ENCODE data around the gene OR1N2.
"Not testable (repeated sequence)": the region's sequence is repeated elsewhere in the genome, so short reads cannot be mapped to it uniquely, and the experiment has no call there.

The OR1N2 gene

GRCh38 chr9:122552812-122553211, at the start of gene OR1N2:
Gene OR1N2 (plus strand): TSS chr9:122553112. CDS start chr9:122553212, 100 bp downstream.
- no peak for FAIRE-seq
- no peak for DNase-seq (ENCODE audit: insufficient read length, low spot score)

DNA sequence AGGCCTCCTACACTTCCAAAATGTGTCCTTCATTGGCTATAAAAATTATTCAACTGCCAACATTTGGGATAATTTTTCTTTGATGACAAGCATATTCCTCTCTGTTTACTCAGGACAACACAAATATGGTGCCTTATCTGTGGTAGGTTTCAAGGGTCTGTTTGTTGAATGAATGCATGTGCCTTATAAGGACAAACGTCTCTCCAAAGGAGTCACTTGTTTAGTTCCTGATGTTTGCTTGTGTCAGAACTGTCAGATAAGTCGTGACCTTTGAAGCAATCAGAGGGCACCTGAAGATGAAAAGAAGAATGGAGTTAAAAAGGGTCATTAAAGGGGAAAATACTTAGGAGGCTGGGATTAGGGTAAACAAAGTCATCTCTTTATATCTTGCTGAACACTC, 45.9 kb upstream of the OR1N2 start:
- DNase-seq (ENCODE audit: insufficient read length, low spot score) (no peak), FAIRE-seq (no peak)

GRCh38 chr9:122510502-122510901, 42.4 kb upstream of the OR1N2 start, which contains the start of gene OR1J2:
Gene OR1J2 (plus strand): TSS chr9:122510802. CDS start chr9:122510802, 0 bp downstream.
- DNase-seq (ENCODE audit: insufficient read length, low spot score): no peak
- FAIRE-seq: no peak

DNA sequence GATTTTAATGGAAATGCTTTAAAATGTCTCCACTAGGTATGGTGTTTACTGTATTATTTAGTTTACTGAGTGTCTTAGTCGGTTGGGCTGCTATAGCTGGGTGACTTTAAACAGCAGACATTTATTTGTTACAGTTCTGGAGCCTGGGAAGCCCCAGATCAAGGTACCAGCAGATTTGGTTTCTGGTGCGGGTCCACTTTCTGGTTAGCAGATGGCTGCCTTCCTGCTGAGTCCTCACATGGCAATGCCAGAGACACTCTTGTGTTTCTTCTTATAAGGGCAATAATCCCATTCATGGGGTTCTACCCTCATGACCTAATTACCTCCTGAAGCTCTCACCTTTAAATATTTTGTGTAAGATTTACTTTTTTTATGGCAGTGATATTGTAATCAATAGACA, 34.7 kb upstream of the OR1N2 start:
- DNase-seq (ENCODE audit: insufficient read length, low spot score) (no peak), FAIRE-seq (no peak)

DNA sequence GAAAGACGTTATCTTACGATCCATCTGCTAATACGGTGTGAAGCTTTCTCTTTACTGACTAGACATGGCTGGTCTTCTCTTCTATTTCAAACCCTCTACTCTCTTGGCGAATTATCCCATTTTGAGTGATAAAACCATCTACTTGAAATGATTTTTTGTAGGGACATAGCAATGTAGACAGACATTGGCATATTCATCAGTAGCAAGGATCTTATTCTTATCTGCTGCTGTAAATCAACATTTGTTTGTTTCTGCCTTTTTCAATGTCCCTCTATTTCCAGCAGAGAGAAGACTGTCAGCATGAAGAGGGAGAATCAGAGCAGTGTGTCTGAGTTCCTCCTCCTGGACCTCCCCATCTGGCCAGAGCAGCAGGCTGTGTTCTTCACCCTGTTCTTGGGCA, 34.1 kb upstream of the OR1N2 start, which contains the start of gene OR1J4:
OR1J4 (plus strand) TSS at position 301 of the 400 bp plus-strand sequence; CDS start at position 301, 0 bp downstream.
- FAIRE-seq: no peak
- no peak for DNase-seq (ENCODE audit: insufficient read length, low spot score)

DNA sequence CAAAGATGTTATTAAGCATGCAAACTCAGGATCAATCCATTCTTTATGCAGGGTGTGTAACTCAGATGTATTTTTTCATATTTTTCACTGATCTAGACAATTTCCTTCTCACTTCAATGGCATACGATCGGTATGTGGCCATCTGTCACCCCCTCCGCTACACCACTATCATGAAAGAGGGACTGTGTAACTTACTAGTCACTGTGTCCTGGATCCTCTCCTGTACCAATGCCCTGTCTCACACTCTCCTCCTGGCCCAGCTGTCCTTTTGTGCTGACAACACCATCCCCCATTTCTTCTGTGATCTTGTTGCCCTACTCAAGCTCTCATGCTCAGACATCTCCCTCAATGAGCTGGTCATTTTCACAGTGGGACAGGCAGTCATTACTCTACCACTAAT, 33.5 kb upstream of the OR1N2 start:
- DNase-seq (ENCODE audit: insufficient read length, low spot score) (no peak), FAIRE-seq (no peak)

DNA sequence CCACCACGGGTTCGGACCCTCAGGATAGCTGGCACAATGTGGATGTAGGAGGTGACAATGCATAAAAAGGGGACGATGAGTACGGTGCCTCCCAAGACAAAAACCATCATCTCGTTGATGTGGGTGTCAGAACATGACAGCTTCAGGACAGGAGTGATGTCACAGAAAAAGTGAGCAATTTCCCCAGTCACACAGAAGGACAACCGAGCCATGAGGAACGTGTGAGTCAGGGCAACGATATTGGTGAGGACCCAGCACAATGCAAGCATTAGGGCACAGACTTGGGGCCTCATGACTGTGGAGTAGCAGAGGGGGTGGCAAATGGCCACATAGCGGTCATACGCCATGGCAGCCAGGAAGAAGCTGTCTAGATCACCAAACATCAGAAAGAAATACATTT, 26.3 kb upstream of the OR1N2 start:
- no peak for DNase-seq (ENCODE audit: insufficient read length, low spot score)
- no peak for FAIRE-seq

GRCh38 chr9:122527193-122527592, 25.7 kb upstream of the OR1N2 start, which contains the start of gene OR1N1:
Gene OR1N1 (minus strand): TSS chr9:122527293. CDS start chr9:122527293, 0 bp downstream.
- no peak for FAIRE-seq

DNA sequence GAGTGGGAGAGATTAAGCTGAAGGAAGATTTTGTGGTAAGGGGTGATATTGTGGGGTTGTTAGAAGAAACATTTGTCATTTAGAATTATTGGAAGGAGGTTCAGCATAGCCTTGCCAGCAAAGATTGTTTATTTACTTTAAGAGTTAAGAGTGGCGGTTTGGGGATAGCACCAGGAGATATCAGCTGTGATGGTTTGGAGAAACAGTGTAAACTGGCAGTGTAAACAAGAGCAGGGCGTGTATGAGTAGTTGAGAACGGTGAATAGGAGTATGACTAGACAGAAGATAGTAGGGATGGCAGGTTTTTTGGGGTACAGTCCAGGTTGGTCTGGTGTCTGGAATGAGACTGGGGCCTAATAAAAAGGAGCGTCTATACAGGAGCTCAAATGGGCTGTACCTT, 21.8 kb upstream of the OR1N2 start:
- DNase-seq (ENCODE audit: insufficient read length, low spot score); FAIRE-seq: not testable (repeated sequence)

More at GRCh38 chr9:122527193-122527592, 25.7 kb upstream of the OR1N2 start, which contains the start of gene OR1N1:
- DNase-seq (ENCODE audit: insufficient read length, low spot score): no peak

DNA sequence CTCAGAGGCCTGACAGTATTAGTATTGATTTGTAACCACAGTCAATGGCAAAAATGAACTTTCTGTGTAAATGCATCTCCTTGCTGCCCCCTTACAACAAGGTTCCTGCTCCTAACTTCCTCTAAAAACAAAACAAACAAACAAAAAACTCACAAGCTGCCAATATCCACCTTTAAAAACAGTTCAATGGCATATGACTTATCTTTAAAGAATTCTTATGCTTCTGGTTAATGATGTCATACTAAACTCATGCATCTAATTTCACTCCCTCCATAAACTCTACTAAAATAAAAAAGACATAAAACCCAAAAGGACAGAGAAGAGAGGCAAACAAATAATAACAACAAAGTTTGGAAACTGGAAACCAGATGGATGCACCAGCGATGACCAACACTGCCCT, 16.8 kb upstream of the OR1N2 start:
- DNase-seq (ENCODE audit: insufficient read length, low spot score) (no peak), FAIRE-seq (no peak)

DNA sequence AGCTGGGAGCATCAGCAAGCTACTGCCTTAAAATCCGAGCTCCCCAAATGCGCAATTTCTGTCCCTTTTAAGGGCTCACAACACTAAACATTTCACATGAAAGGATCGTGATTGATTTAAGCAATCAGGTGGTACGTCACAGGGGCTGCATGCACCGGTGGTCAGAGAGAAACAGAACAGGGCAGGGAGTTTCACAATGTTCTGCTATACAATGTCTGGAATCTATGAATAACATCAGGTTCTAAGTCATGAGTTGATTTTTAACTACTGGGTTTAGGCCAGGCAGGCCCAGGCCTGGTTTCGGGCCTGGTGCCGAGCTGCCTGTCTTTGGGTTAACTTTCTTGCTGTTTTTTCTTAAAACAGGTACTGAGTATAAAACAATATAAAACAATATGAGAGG, 15.8 kb upstream of the OR1N2 start:
- not testable (repeated sequence) for FAIRE-seq; DNase-seq (ENCODE audit: insufficient read length, low spot score)

DNA sequence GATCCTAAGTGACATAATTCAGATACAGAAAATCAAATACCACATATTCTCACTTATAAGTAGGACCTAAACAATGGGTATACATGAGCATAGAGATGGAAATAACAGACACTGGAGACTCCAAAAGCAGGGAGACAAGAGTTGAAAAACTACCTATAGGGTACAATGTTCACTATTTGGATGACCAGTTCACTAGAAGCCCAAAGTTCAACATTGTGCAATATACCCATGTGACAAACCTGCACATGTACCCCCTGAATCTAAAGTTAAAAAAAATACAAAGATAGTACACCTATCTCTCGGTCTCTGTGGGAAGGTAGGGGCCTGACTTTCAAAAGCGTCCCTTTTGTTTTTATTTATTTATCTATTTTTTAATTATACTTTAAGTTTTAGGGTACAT, 14.2 kb upstream of the OR1N2 start:
- no peak for DNase-seq (ENCODE audit: insufficient read length, low spot score)

GRCh38 chr9:122546196-122546595, 6.7 kb upstream of the OR1N2 start:
- no peak for FAIRE-seq

More for the DNA sequence above, 14.2 kb upstream of the OR1N2 start:
- no peak for FAIRE-seq

GRCh38 chr9:122551371-122551770, 1.5 kb upstream of the OR1N2 start:
- FAIRE-seq (no peak), DNase-seq (ENCODE audit: insufficient read length, low spot score) (no peak)

More at GRCh38 chr9:122546196-122546595, 6.7 kb upstream of the OR1N2 start:
- DNase-seq (ENCODE audit: insufficient read length, low spot score): no peak

- FAIRE-seq (no peak), DNase-seq (ENCODE audit: insufficient read length, low spot score) (no peak)
Observed at GRCh38 chr9:122561446-122561845, 8.5 kb downstream of the OR1N2 start.

- FAIRE-seq (no peak), DNase-seq (ENCODE audit: insufficient read length, low spot score) (no peak)
Observed at GRCh38 chr9:122562134-122562760, 9.3 kb downstream of the OR1N2 start.

GRCh38 chr9:122567901-122568300, 15.0 kb downstream of the OR1N2 start:
- DNase-seq (ENCODE audit: insufficient read length, low spot score): no peak
- no peak for FAIRE-seq

DNA sequence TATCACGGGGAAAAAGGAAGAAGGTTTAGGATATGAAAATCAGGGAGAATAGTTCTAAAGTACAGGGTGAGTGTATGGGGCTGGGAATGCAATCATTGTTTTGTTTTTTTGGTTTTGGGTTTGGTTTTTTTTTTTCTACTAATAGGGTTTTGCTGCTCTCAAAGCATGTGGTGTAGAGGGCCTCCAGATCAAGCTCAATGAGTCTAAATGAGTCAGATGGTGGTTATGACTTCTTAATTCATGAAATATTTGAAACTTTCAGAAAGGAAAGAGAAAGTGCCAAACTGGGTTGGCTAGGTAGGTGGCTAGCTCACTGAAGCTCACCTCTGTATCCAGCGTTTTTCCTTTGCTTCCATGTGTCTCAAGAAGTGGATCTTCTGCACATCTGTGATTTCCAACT, 19.5 kb downstream of the OR1N2 start:
- no peak for FAIRE-seq
- DNase-seq (ENCODE audit: insufficient read length, low spot score): no peak

GRCh38 chr9:122579874-122580273, 27.0 kb downstream of the OR1N2 start:
- DNase-seq (ENCODE audit: insufficient read length, low spot score) (no peak), FAIRE-seq (no peak)

GRCh38 chr9:122580360-122580759, 27.4 kb downstream of the OR1N2 start:
- FAIRE-seq (no peak), DNase-seq (ENCODE audit: insufficient read length, low spot score) (peak; percentile 41)

DNA sequence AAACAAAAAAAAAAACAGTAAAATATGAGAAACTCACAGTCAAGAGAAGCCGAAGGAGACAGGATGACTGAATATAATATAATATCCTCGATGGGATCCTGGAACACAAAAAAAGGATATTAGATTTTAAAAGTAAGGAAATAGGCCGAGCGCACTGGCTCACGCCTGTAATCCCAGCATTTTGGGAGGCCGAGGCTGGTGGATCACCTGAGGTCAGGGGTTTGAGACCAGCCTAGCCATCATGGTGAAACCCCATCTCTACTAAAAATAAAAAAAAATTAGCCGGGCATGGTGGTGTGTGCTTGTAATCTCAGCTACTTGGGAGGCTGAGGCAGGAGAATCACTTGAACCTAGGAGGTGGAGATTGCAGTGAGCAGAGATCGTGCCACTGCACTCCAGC, 30.4 kb downstream of the OR1N2 start, which contains the start of gene OR1L8:
OR1L8 (minus strand) TSS at position 101 of the 400 bp plus-strand sequence. CDS start 14,907 bp downstream, outside the sequence.
- not testable (repeated sequence) for DNase-seq (ENCODE audit: insufficient read length, low spot score); FAIRE-seq
